ENCODE data around the gene NELFE. TPM values are rescaled to one million over a fixed set of nuclear protein-coding genes. Genes with fewer than 3 reads are reported as not detected.

NELFE gene
- total and polyA plus RNA-seq, 2 of the 13 experiments (the other 11 are each of a cell fraction or from before 2014, with no cell fraction given), result 51.3 to 69.8 TPM

- TF ChIP-seq ZNF713 (CRISPR knock-in tag; IDR thresholded peaks at IDR 0.05) (no peak), NR2F1 (CRISPR knock-in tag; IDR thresholded peaks at IDR 0.05) (peak; percentile 48 to 88; a peak in 3 of 4 replicates), MIER2 (CRISPR knock-in tag; IDR thresholded peaks at IDR 0.05) (no peak), TP53 (CRISPR knock-in tag; conservative IDR thresholded peaks at IDR 0.05) (no peak), ZNF644 (CRISPR knock-in tag; IDR thresholded peaks at IDR 0.05; ENCODE audit: low read depth) (peak; percentile 46; the same call in 1 of the 2 replicates), SAFB2 (CRISPR knock-in tag; IDR thresholded peaks at IDR 0.05; ENCODE audit: borderline replicate concordance, low read depth) (peak; percentile 67; the same call in 1 of the 2 replicates), ZNF891 (CRISPR knock-in tag; IDR thresholded peaks at IDR 0.05) (no peak), ZNF567 (CRISPR knock-in tag; IDR thresholded peaks at IDR 0.05; ENCODE audit: borderline replicate concordance) (no peak), SMAD9 (CRISPR knock-in tag; IDR thresholded peaks at IDR 0.05) (no peak), ZNF839 (CRISPR knock-in tag; IDR thresholded peaks at IDR 0.05; ENCODE audit: borderline replicate concordance) (no peak), BCLAF1 (IDR thresholded peaks at IDR 0.05) (no peak), PRDM4 (CRISPR knock-in tag; IDR thresholded peaks at IDR 0.05; ENCODE audit: borderline replicate concordance) (no peak), ETV6 (CRISPR knock-in tag; conservative IDR thresholded peaks at IDR 0.05) (no peak; the same call in 1 of the 2 replicates), ZNF317 (CRISPR knock-in tag; IDR thresholded peaks at IDR 0.05) (no peak), SIX1 (CRISPR knock-in tag; IDR thresholded peaks at IDR 0.05; ENCODE audit: borderline replicate concordance) (peak; percentile 46; the same call in 1 of the 2 replicates), NKX3-1 (CRISPR knock-in tag; IDR thresholded peaks at IDR 0.05) (no peak), ZNF619 (CRISPR knock-in tag; IDR thresholded peaks at IDR 0.05) (no peak), ZNF615 (CRISPR knock-in tag; IDR thresholded peaks at IDR 0.05; ENCODE audit: borderline replicate concordance) (no peak; the same call in 1 of the 2 replicates), ZNF790 (CRISPR knock-in tag; IDR thresholded peaks at IDR 0.05; ENCODE audit: borderline replicate concordance) (peak; percentile 40; the same call in 1 of the 2 replicates), MBD4 (IDR thresholded peaks at IDR 0.05; ENCODE audit: borderline replicate concordance, low read length) (no peak), FOXJ3 (CRISPR knock-in tag; IDR thresholded peaks at IDR 0.05; ENCODE audit: borderline replicate concordance) (peak; percentile 88), IKZF1 (IDR thresholded peaks at IDR 0.05) (no peak), ZNF513 (CRISPR knock-in tag; conservative IDR thresholded peaks at IDR 0.05) (no peak)
- TF ChIP-seq, protein P1, sequence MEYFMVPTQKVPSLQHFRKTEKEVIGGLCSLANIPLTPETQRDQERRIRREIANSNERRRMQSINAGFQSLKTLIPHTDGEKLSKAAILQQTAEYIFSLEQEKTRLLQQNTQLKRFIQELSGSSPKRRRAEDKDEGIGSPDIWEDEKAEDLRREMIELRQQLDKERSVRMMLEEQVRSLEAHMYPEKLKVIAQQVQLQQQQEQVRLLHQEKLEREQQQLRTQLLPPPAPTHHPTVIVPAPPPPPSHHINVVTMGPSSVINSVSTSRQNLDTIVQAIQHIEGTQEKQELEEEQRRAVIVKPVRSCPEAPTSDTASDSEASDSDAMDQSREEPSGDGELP (IDR thresholded peaks at IDR 0.05; ENCODE audit: borderline replicate concordance, low read depth), result peak; percentile 74
These were observed 31.4 kb downstream of the NELFE start, which contains the start of gene C2 (continued) for GRCh38 chr6:31927242-31927862.
